DMS153 treated with DMSO at 0.1 percent for 48 hours (cell line): Measurements from ENCODE around the gene PRLH.
"Not testable (repeated sequence)": the region's sequence is repeated elsewhere in the genome, so short reads cannot be mapped to it uniquely, and the experiment has no call there.

Experiments used
- DNase-seq: peaks from one replicate; lab custom pipeline; 2025; ENCODE audit not compliant: unreplicated experiment; lab: John Stamatoyannopoulos, UW

The PRLH gene

DNA sequence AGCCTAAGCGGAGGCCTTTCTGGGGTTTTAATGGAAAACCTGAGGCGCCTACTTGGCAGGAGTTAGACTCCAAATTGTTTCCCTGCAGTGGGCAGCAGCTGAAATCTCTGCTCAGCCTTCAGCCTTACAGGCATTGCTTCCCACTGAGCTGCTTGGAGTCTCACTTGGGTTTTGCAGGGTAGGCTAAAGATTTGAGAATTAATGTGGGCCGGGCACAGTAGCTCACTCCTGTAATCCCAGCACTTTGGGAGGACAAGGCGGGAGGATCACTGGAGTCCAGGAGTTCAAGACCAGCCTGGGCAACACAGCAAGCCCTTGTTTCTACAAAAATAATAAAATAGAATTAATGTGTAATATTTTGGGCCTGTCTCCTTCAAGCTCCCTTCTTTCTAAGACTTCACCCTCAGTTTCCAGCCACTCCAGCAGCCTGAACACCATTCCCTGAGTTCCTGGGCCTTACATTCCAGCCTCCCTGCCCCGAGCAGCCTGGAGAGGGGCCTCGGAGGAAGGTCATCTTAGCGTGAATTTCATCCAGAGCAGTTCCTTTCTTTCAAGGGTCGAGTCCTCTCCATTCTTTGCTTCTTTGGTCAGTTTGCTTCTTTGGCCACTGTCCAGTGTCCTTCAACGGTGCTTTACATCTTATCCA is 33.2 kb downstream of the PRLH start:
- DNase-seq, result no peak

DNA sequence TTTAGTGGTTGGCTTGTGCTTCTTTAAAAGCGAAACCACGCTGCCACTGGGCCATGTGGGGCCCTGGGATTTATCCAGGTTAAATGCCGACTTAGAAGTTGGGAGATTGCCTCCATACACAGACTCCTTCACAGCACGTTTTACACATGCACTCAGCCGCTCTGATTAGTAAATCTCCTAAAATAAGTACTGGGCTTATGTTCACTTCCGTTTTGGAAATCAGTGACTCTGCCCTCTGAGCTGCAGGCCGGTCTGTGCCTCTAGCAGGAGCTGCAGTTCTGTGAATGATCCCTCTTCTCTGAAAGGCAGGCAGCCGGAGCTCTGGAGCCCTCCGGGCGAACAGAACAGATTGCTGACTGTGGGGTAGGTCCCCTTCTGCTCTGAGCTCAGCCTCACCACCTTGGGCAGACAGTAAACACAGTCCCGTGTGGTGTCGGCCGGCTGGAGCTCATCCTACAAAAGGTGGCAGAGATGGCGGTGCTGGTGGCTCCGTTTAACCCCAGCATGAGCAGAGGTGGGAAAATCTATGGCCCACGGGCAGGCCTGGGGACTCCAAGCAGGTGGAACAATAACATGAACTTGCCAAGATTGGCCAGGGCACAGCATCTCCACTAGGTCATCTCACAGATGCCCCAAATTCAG is 34.0 kb downstream of the PRLH start:
- no peak for DNase-seq

DNA sequence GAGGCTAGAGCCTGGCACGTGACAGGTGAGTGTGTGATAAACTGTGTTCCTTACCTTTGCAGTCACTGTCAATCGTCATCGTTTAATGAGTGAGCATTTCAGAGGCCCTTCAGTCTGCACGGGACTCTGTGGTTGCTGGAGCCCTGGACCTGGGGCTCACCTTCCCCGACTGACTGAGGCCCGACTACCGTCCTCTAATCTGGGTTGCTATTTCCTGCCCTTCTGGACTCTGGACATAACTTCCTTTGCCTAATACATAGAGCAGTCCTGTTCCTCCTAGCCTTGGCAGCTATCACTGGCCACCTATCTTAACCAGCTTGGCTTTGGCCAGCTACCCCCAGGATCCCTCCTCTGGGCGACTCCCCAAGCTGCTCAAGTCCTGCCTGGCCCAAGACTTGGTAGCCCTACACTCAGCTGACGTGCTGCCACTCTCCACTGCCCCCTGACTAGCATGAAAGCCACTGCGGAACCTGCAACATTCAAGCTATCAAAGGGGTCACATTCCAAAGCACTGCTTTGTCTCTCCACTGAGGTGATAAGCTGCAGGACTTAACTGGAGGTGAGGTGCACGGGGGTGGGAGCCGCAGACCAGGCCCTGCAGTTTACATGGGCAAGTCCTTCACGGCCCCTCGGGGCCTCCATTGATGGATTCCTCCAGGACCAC is 35.2 kb downstream of the PRLH start:
- no peak for DNase-seq

DNA sequence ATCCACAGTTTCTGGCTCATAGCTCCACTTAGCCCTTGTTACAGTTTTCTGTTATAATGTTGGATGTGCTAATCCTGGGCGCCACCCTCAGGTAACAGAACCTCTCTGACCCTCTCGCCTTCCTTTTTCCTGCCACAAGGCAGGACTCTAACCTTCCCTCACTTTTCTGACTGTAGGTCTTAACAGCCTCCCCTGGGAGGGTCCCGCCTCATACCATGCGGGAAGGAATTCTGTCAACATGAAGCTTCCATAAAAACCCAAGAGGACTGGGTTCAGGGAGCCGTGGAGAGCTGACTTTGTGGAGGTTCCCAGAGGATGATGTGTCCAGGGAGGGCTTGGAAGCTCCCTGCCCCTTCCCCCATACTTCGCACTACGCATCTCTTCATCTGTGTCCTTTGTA is 36.0 kb downstream of the PRLH start:
- no peak for DNase-seq

DNA sequence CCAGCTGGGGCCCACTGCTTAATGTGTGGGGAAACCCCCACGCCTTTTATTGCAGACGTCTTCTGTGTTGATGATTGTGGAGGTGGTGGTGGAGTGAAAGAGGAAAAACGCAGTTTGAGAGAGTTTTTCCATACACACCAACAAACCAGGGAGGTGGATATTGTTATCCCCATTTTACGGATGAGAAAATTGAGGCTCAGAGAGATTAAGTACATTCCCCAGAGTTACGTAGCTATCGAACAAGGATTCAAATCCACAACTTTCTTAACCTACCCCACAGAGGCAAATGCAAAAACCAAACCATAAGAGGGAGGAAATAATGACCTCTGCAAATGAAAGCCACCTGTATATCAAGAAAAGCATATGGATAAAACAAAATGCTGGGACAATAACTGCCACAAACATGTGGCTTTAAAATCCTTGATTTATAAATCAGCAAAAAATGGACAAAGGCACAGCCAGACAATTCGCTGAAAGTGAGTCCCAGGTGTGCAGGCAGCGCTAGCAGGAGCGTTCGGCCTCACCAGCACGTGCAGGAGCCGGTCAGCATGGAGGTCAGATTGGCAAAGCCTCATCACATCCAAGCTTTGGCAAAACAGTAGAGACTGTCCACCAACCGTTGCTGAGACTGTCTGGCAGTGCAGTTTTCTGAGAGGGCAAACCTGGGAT is 36.8 kb downstream of the PRLH start:
- DNase-seq, result no peak

DNA sequence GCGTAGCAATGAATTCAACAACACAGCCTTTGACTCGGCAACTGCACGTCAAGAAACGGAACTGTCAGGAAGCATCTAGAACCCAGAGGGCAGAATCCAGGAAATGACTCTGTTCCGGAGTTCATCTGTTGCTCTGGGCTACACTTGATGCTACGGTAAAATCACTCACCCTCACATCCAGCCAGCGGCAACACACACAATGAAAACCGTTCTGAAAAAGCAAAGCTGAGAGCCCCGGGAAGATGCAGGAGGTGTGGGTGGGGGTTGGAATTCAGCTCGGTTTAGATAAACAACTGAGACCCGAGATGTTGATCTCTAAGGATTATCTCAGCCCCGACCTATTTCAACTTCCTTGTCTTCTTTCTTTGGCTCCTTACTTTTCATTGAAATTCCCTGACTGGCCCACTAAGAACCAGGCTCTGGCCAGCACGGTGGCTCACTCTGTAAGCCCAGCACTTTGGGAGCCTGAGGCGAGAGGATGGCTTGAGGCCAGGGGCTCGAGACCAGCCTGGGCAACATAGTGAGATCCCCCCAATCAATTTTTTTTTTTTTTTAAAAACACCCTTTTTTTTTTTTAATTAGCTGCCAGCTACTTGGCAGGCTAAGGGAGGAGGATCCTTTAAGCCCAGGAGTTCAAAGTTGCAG is 37.5 kb downstream of the PRLH start:
- no peak for DNase-seq

DNA sequence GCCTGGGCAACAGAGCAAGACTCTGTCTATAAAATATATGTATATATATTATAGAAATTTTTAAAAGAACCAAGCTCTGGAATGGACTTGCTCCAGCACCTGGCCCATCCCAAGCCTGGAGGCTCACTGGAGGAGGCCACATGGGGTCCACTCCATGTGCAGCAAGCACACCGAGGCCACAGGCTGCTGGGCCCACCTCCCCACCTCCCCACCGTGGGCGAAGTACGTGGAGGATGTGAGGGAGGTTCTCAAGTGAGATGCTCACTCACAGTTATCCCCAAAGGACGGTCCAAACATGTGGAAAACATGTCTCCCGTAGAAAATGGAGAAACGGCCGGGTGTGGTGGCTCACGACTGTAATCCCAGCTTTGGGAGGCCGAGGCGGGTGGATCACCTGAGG is 38.0 kb downstream of the PRLH start:
- DNase-seq, result no peak

DNA sequence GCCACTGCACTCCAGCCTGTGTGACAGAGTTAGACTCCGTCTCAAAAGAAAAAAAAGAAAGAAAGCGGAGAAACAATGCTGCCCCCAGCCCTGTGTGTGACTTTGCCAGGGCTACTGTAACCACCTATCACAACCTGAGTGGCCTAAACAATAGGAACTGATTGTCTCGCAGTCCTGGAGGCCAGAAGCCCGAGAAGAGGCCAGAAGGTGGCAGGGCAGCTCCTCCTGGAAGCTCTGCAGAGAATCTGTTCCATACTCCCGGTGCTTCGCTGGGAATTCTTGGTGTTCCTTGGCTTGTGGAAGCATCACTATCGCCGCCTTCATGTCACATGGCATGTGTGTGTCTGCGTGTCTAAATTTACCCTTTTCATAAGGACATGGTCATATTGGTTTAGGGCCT is 38.6 kb downstream of the PRLH start:
- no peak for DNase-seq

DNA sequence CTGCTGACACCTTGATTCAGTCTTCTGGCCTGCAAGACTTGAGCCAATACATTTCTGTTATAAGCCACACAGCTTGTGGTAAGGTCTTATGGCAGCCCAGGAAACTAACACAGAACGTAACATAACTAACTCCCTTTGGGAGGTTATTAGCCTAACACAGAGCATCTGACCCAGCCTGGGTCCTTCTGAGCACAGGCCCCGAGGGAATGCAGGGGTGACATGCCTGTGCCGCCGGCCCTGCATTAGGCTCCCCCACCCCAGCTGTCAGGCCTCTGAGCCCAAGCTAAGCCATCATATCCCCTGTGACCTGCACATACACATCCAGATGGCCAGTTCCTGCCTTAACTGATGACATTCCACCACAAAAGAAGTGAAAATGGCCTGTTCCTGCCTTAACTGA is 40.1 kb downstream of the PRLH start:
- DNase-seq, result not testable (repeated sequence)

DNA sequence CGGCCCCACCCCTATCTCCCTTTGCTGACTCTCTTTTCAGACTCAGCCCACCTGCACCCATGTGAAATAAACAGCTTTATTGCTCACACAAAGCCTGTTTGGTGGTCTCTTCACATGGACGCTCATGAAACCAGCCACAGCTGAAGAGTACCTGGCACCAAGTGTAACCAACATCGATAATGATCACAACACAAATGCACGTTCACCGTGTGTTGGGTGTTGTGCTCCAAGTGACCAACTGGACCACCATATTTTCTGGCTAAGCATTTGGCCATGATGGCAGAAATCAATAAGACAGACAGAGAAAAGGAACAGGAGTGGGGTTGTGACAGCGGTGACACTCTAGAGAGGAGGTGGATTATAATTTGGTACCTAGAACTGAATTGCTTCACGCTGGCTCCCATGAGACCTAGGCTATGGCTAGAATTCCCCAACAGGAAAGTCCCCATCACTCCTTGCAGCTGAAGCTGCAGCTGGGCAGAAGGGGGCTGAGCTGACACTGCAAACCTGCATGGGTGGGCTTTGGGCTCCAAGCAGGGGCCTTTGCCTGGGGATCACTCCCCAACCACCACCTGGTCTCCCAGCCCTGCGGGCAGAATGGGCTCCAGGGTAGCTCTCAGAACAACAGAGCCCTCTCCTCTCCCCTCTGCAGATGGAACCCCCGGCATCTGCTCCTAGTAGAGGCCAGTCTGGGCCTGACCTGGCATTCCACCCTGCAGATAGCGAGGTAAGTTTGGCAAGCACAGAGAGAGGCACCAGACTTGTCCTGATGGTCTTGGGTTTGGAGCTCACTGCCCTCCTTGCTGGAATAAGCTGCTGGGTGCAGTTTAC is 46.4 kb downstream of the PRLH start:
- no peak for DNase-seq

DNA sequence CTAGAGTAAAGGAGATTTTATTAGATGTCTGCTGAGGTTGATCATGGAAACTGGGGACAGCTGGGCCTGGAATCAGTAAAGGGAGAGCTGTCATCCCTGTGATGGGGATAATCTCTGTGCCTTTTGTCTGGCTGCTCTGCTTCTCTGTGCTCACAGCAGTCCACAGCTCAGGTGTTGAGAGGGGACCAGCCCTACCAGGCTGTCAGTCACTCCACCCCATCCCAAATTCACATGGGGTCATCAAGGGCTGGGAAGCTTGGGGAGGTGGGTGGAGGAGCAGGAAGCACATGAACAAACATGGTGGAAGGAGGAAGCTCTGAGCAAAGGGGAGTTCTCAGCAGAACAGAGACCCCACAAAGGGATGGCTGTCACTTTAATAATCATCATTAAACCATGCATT is 47.3 kb downstream of the PRLH start:
- no peak for DNase-seq

DNA sequence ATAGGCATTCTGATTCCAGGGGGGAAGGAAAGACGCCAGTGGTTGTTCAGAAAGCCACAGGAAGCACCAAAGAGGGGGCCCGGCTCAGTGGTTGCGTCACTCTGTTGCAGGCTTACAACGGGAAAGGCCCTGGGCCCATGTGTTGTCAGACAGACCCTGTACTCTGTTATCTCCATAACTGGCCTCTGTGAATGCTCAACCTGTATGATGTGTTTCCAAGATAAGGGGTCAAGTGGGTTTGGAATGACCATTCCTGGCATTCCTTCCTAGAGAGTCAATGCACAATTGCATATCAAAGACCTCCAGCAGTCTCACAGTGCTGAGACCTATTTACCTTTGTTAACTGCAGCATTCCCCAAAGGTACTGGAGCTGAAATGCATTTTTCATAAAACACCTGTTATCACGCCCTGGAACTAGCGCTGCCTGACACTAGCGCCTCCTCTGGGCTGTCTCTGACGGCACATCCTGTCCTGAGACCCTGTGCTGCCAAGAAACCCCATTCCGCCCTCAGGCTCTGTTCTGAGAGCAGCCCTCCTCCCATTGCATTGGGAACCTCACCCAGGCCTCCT is 47.9 kb downstream of the PRLH start:
- DNase-seq, result no peak

DNA sequence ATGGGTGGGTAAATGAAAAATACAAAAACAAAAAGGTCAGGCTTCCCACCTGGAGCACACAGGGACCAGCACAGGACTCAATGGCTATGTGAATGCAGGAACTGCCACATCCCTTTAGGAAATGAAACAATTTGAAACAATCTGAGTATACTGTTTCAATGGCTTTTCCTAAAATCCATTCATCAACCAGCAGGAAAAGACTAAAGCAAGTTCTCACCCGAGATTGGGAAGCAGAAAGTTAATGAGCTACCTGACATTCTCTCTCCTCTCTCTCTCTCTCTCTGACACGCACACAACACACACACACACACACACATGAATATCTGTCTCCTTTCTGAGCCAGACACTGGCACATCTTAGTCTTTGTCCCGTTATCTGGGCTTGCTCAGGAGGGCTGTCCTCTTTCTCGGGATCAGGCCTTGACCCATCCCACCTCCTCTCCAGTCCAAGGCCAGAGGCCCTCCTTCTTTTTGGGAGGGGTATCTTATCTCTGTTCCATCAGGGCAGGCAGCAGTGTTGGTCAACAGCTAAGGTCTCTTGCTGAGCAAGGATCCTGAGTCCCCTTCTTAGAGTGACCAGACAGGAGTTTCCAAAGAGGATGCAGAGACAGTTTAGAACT is 49.4 kb downstream of the PRLH start:
- DNase-seq, result no peak

DNA sequence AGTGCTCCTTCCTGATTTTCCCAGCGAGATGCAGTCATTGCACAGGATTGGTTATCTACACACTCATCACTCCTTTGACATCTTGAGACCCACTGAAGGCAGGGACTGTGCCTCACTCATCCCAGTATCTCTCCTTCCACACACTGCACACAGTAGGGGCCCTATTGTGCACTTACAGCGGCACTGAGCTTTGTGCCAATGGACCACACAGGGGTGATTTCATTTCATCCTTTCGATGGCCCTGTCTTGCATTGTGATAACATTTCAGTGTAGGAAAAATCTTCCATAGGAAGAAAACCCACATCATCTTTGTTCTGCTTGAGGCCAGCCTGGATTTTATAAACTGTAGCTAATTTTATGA is 50.0 kb downstream of the PRLH start:
- no peak for DNase-seq
